ENCODE results near the gene GPR68.
"Not testable (repeated sequence)": the region's sequence is repeated elsewhere in the genome, so short reads cannot be mapped to it uniquely, and the experiment has no call there.

Gene GPR68

GRCh38 chr14:91252871-91253794 is 8.6 kb upstream of the GPR68 start:
- DNase-seq (ENCODE audit: low read depth), result no peak

- no peak for DNase-seq (ENCODE audit: low read depth)
Measured at GRCh38 chr14:91250912-91251311, 6.4 kb upstream of the GPR68 start.

- DNase-seq (ENCODE audit: low read depth), result no peak
Measured at GRCh38 chr14:91249841-91250616, 5.5 kb upstream of the GPR68 start.

- DNase-seq (ENCODE audit: low read depth), result no peak
Measured at GRCh38 chr14:91246051-91246852, 1.7 kb upstream of the GPR68 start.

- DNase-seq (ENCODE audit: low read depth), result not testable (repeated sequence)
Measured at GRCh38 chr14:91245616-91246015, 1.1 kb upstream of the GPR68 start.

GRCh38 chr14:91245029-91245428 is 525 bp upstream of the GPR68 start:
- no peak for DNase-seq (ENCODE audit: low read depth)

- no peak for DNase-seq (ENCODE audit: low read depth)
Measured at GRCh38 chr14:91243074-91243471, 1.4 kb downstream of the GPR68 start.

- no peak for DNase-seq (ENCODE audit: low read depth)
Measured at GRCh38 chr14:91242635-91243034, 1.9 kb downstream of the GPR68 start.

GRCh38 chr14:91241863-91242262 is 2.6 kb downstream of the GPR68 start:
- DNase-seq (ENCODE audit: low read depth), result no peak

GRCh38 chr14:91238661-91239060 is 5.8 kb downstream of the GPR68 start:
- DNase-seq (ENCODE audit: low read depth), result no peak

- no peak for DNase-seq (ENCODE audit: low read depth)
Measured at GRCh38 chr14:91238085-91238484, 6.4 kb downstream of the GPR68 start.

GRCh38 chr14:91237219-91237618 is 7.3 kb downstream of the GPR68 start:
- no peak for DNase-seq (ENCODE audit: low read depth)

- no peak for DNase-seq (ENCODE audit: low read depth)
Measured at GRCh38 chr14:91235841-91236240, 8.7 kb downstream of the GPR68 start.

- no peak for DNase-seq (ENCODE audit: low read depth)
Measured at GRCh38 chr14:91234791-91235114, 9.8 kb downstream of the GPR68 start.

- no peak for DNase-seq (ENCODE audit: low read depth)
Measured at GRCh38 chr14:91233936-91234790, 10.3 kb downstream of the GPR68 start.

GRCh38 chr14:91232603-91233002 is 11.9 kb downstream of the GPR68 start:
- DNase-seq (ENCODE audit: low read depth), result no peak

- no peak for DNase-seq (ENCODE audit: low read depth)
Measured at GRCh38 chr14:91232052-91232451, 12.5 kb downstream of the GPR68 start.

- DNase-seq (ENCODE audit: low read depth), result no peak
Measured at GRCh38 chr14:91231446-91231845, 13.1 kb downstream of the GPR68 start.

- DNase-seq (ENCODE audit: low read depth), result no peak
Measured at GRCh38 chr14:91230397-91231035, 14.0 kb downstream of the GPR68 start.

- no peak for DNase-seq (ENCODE audit: low read depth)
Measured at GRCh38 chr14:91229743-91230200, 14.7 kb downstream of the GPR68 start.

GRCh38 chr14:91229005-91229382 is 15.5 kb downstream of the GPR68 start:
- no peak for DNase-seq (ENCODE audit: low read depth)
